GM08714 (cell line): Measurements from ENCODE around the gene RCSD1.

Experiments used
- H3K4me3 ChIP-seq: fragments of 200-500 bp; sonication (Bioruptor generic); 2 replicates; pipeline ENCODE4 v1.5.1; 2014; ENCODE audit warnings: mild to moderate bottlenecking, low read length, inconsistent platforms
- ZNF274 ChIP-seq: IDR thresholded peaks from 2 replicates; pipeline ENCODE4 v1.6.1; 2012; ENCODE audit warnings: mild to moderate bottlenecking, low read depth, low read length

The RCSD1 gene

GRCh38 chr1:167629681-167630567 is at the start of gene RCSD1:
RCSD1 (plus strand) TSS chr1:167630232; CDS start chr1:167630424, 192 bp downstream.
- peak within 1 kb of the TSS; percentile 93 for H3K4me3 ChIP-seq
- no peak for TF ChIP-seq ZNF274

GRCh38 chr1:167582064-167582463 is 48.0 kb upstream of the RCSD1 start:
- no peak for TF ChIP-seq ZNF274
- H3K4me3 ChIP-seq = no peak overlapping the region

GRCh38 chr1:167582722-167583121 is 47.3 kb upstream of the RCSD1 start:
- no peak for TF ChIP-seq ZNF274
- no peak overlapping the region for H3K4me3 ChIP-seq

GRCh38 chr1:167584581-167584980 is 45.5 kb upstream of the RCSD1 start:
- H3K4me3 ChIP-seq = no peak overlapping the region
- TF ChIP-seq ZNF274 = no peak

GRCh38 chr1:167587342-167587741 is 42.7 kb upstream of the RCSD1 start:
- no peak overlapping the region for H3K4me3 ChIP-seq
- no peak for TF ChIP-seq ZNF274

- TF ChIP-seq ZNF274 = no peak
- no peak overlapping the region for H3K4me3 ChIP-seq
Measured at GRCh38 chr1:167587872-167588271, 42.2 kb upstream of the RCSD1 start.

GRCh38 chr1:167588361-167588760 is 41.7 kb upstream of the RCSD1 start:
- TF ChIP-seq ZNF274 = no peak

GRCh38 chr1:167592475-167592874 is 37.6 kb upstream of the RCSD1 start:
- no peak for TF ChIP-seq ZNF274
- no peak overlapping the region for H3K4me3 ChIP-seq

More at GRCh38 chr1:167588361-167588760, 41.7 kb upstream of the RCSD1 start:
- H3K4me3 ChIP-seq = no peak overlapping the region

- H3K4me3 ChIP-seq = no peak overlapping the region
- TF ChIP-seq ZNF274 = no peak
Measured at GRCh38 chr1:167593860-167594259, 36.2 kb upstream of the RCSD1 start.

GRCh38 chr1:167594822-167595221 is 35.2 kb upstream of the RCSD1 start:
- TF ChIP-seq ZNF274 = no peak
- H3K4me3 ChIP-seq = no peak overlapping the region

GRCh38 chr1:167599957-167600581 is 30.0 kb upstream of the RCSD1 start:
- TF ChIP-seq ZNF274 = no peak
- no peak overlapping the region; the same call in 1 of the 2 replicates for H3K4me3 ChIP-seq

GRCh38 chr1:167601442-167602383 is 28.3 kb upstream of the RCSD1 start:
- TF ChIP-seq ZNF274 = no peak

GRCh38 chr1:167602840-167603239 is 27.2 kb upstream of the RCSD1 start:
- H3K4me3 ChIP-seq = no peak overlapping the region
- TF ChIP-seq ZNF274 = no peak

More at GRCh38 chr1:167601442-167602383, 28.3 kb upstream of the RCSD1 start:
- no peak overlapping the region for H3K4me3 ChIP-seq

GRCh38 chr1:167605576-167605975 is 24.5 kb upstream of the RCSD1 start:
- H3K4me3 ChIP-seq = no peak overlapping the region
- TF ChIP-seq ZNF274 = no peak
